Mesendoderm (in vitro differentiated cells): Measurements from ENCODE around the gene FGF12.

Source experiments
- DNase-seq: peaks from one replicate; pipeline ENCODE4 v3.0.0; 2013
- H2AK5ac ChIP-seq: 2 replicates; pipeline ENCODE4 v1.6.1; 2013; ENCODE audit warnings: low read length, inconsistent platforms
- H2BK120ac ChIP-seq: 2 replicates; pipeline ENCODE4 v1.6.1; 2013; ENCODE audit warnings: low read depth, mild to moderate bottlenecking, low read length, moderate library complexity, mixed read lengths
- H2BK15ac ChIP-seq: replicated peaks from 2 replicates; pipeline ENCODE4 v1.6.1; 2013; ENCODE audit warnings: low read depth, mild to moderate bottlenecking, moderate library complexity
- H2BK5ac ChIP-seq: 2 replicates; pipeline ENCODE4 v1.6.1; 2013; ENCODE audit warnings: low read length, inconsistent platforms
- H3K18ac ChIP-seq: 2 replicates; pipeline ENCODE4 v1.6.1; 2013; ENCODE audit warnings: mild to moderate bottlenecking, low read length, mixed read lengths
- H3K23ac ChIP-seq: one replicate; pipeline ENCODE4 v1.6.1; 2013; ENCODE audit warnings: low read length
- H3K27ac ChIP-seq: 2 replicates; pipeline ENCODE4 v1.5.1; 2013; ENCODE audit warnings: low read depth, mild to moderate bottlenecking, inconsistent platforms, low read length, moderate library complexity
- H3K27me3 ChIP-seq: 2 replicates; pipeline ENCODE4 v1.6.1; 2013; ENCODE audit warnings: low read length, control low read depth, mild to moderate bottlenecking, inconsistent platforms; ENCODE audit not compliant: insufficient read depth, poor library complexity
- H3K36me3 ChIP-seq: 2 replicates; pipeline ENCODE4 v1.6.1; 2013; ENCODE audit warnings: low read length, inconsistent platforms; ENCODE audit not compliant: control insufficient read depth, insufficient read depth
- H3K4ac ChIP-seq: one replicate; pipeline ENCODE4 v1.6.1; 2013; ENCODE audit warnings: low read depth, mild to moderate bottlenecking, low read length, moderate library complexity
- H3K4me1 ChIP-seq: 2 replicates; pipeline ENCODE4 v1.6.1; 2013; ENCODE audit warnings: low read depth, low read length, inconsistent platforms; ENCODE audit not compliant: control insufficient read depth
- H3K4me2 ChIP-seq: 2 replicates; pipeline ENCODE4 v1.6.1; 2013; ENCODE audit warnings: low read length
- H3K4me3 ChIP-seq: 2 replicates; pipeline ENCODE4 v1.5.1; 2013; ENCODE audit warnings: mild to moderate bottlenecking, low read length
- H3K56ac ChIP-seq: one replicate; pipeline ENCODE4 v1.6.1; 2013; ENCODE audit warnings: low read length
- H3K79me1 ChIP-seq: 2 replicates; pipeline ENCODE4 v1.6.1; 2013; ENCODE audit warnings: low read length, inconsistent platforms
- H3K79me2 ChIP-seq: 2 replicates; pipeline ENCODE4 v1.6.1; 2013; ENCODE audit warnings: mild to moderate bottlenecking, low read length; ENCODE audit not compliant: control insufficient read depth, insufficient read depth
- H3K9ac ChIP-seq: 2 replicates; pipeline ENCODE4 v1.6.1; 2013; ENCODE audit warnings: low read length, inconsistent platforms
- H4K5ac ChIP-seq: one replicate; pipeline ENCODE4 v1.6.1; 2013; ENCODE audit warnings: low read length
- H4K8ac ChIP-seq: one replicate; pipeline ENCODE4 v1.6.1; 2013; ENCODE audit warnings: low read depth, mild to moderate bottlenecking, control low read depth, low read length, moderate library complexity
- WGBS: extraction: QIAGEN DNeasy Blood & Tissue Kit; methylation state at CpG from one replicate; pipeline ENCODE4 v1.1.7; 2013; ENCODE audit warnings: low lambda C conversion rate, missing lambda C conversion rate; ENCODE audit not compliant: insufficient coverage; ENCODE audit errors: extremely low coverage; 5-methylcytosine and 5-hydroxymethylcytosine counted together

The FGF12 gene

GRCh38 chr3:192710366-192710765, 17.0 kb downstream of the FGF12 start:
- no peak overlapping the region for H3K27ac ChIP-seq
- no CpG with 5 or more reads among the region's 1 CpG for WGBS
- H3K4me1 ChIP-seq: no peaks in the 10 kb centered on the region
- no peak overlapping the region for H3K9ac ChIP-seq
- no peak overlapping the region for H2AK5ac ChIP-seq
- no peak overlapping the region for H4K8ac ChIP-seq
- no peak overlapping the region for H3K4me3 ChIP-seq
- H3K23ac ChIP-seq: no peak overlapping the region
- no peaks in the 10 kb centered on the region for H3K36me3 ChIP-seq
- H2BK120ac ChIP-seq: no peak overlapping the region
- no peak overlapping the region for H3K18ac ChIP-seq
- H3K79me1 ChIP-seq: no peaks in the 10 kb centered on the region
- no peak overlapping the region for H2BK15ac ChIP-seq
- no peak overlapping the region for H3K56ac ChIP-seq
- H3K27me3 ChIP-seq: no peaks in the 10 kb centered on the region
- no peak for DNase-seq
- H3K79me2 ChIP-seq: no peaks in the 10 kb centered on the region
- H4K5ac ChIP-seq: no peak overlapping the region
- no peak overlapping the region for H2BK5ac ChIP-seq
- no peak overlapping the region for H3K4me2 ChIP-seq
- H3K4ac ChIP-seq: no peak overlapping the region

GRCh38 chr3:192706272-192706671, 21.1 kb downstream of the FGF12 start:
- Histone ChIP-seq H3K4me1 (no peaks in the 10 kb centered on the region), H4K5ac (no peak overlapping the region), H3K23ac (no peak overlapping the region), H3K4me2 (no peak overlapping the region), H2BK5ac (no peak overlapping the region), H4K8ac (no peak overlapping the region), H3K4me3 (no peak overlapping the region), H3K9ac (no peak overlapping the region), H3K56ac (no peak overlapping the region), H3K36me3 (no peaks in the 10 kb centered on the region), H3K79me1 (no peaks in the 10 kb centered on the region), H2BK15ac (no peak overlapping the region), H3K4ac (no peak overlapping the region), H2AK5ac (no peak overlapping the region), H3K27ac (no peak overlapping the region), H2BK120ac (no peak overlapping the region), H3K18ac (no peak overlapping the region), H3K27me3 (no peaks in the 10 kb centered on the region), H3K79me2 (no peaks in the 10 kb centered on the region)
- 100% methylated on average over 1 of the region's 13 CpGs for WGBS
- DNase-seq: no peak

GRCh38 chr3:192700885-192701284, 26.5 kb downstream of the FGF12 start:
- Histone ChIP-seq H3K79me1 (no peaks in the 10 kb centered on the region), H3K4me3 (no peak overlapping the region), H3K4me1 (peaks cover 6% of the 10 kb centered on the region), H3K27ac (peak overlapping the region; percentile 89), H3K18ac (peak overlapping the region; percentile 90), H2AK5ac (no peak overlapping the region), H3K36me3 (no peaks in the 10 kb centered on the region), H3K27me3 (no peaks in the 10 kb centered on the region), H3K4me2 (no peak overlapping the region), H3K56ac (peak overlapping the region; percentile 17), H3K4ac (no peak overlapping the region), H2BK120ac (no peak overlapping the region), H3K23ac (no peak overlapping the region), H2BK5ac (peak overlapping the region; percentile 97), H2BK15ac (no peak overlapping the region), H3K9ac (no peak overlapping the region), H4K5ac (no peak overlapping the region), H4K8ac (no peak overlapping the region), H3K79me2 (no peaks in the 10 kb centered on the region)
- DNase-seq: peak; percentile 92

- Histone ChIP-seq H3K23ac (no peak overlapping the region), H3K79me1 (no peaks in the 10 kb centered on the region), H3K27ac (no peak overlapping the region), H3K18ac (no peak overlapping the region), H4K8ac (no peak overlapping the region), H3K4me1 (peaks cover 6% of the 10 kb centered on the region), H4K5ac (no peak overlapping the region), H3K36me3 (no peaks in the 10 kb centered on the region), H2BK5ac (no peak overlapping the region), H3K56ac (no peak overlapping the region), H3K4me3 (no peak overlapping the region), H3K4me2 (no peak overlapping the region), H3K9ac (no peak overlapping the region), H3K79me2 (no peaks in the 10 kb centered on the region), H3K4ac (peak overlapping the region; percentile 36), H2BK15ac (no peak overlapping the region), H3K27me3 (no peaks in the 10 kb centered on the region), H2BK120ac (peak overlapping the region; percentile 4), H2AK5ac (no peak overlapping the region)
- no CpG with 5 or more reads among the region's 2 CpGs for WGBS
- no peak for DNase-seq
Observed at GRCh38 chr3:192696943-192697587, 30.3 kb downstream of the FGF12 start.

- Histone ChIP-seq H3K56ac (no peak overlapping the region), H3K79me2 (no peaks in the 10 kb centered on the region), H3K27me3 (no peaks in the 10 kb centered on the region), H3K79me1 (no peaks in the 10 kb centered on the region), H3K18ac (no peak overlapping the region), H3K23ac (no peak overlapping the region), H3K36me3 (no peaks in the 10 kb centered on the region), H3K27ac (no peak overlapping the region), H2BK120ac (no peak overlapping the region), H2AK5ac (no peak overlapping the region), H4K8ac (no peak overlapping the region), H3K4me3 (no peak overlapping the region), H4K5ac (no peak overlapping the region), H3K4me2 (no peak overlapping the region), H2BK15ac (no peak overlapping the region), H2BK5ac (no peak overlapping the region), H3K9ac (no peak overlapping the region), H3K4ac (no peak overlapping the region), H3K4me1 (no peaks in the 10 kb centered on the region)
- no peak for DNase-seq
- no CpG with 5 or more reads among the region's 5 CpGs for WGBS
Observed at GRCh38 chr3:192687488-192688152, 39.7 kb downstream of the FGF12 start.

GRCh38 chr3:192685801-192686200, 41.5 kb downstream of the FGF12 start:
- Histone ChIP-seq H2BK120ac (no peak overlapping the region), H3K56ac (no peak overlapping the region), H2BK15ac (no peak overlapping the region), H3K23ac (no peak overlapping the region), H3K9ac (no peak overlapping the region), H4K5ac (no peak overlapping the region), H2AK5ac (no peak overlapping the region), H3K36me3 (no peaks in the 10 kb centered on the region), H3K79me2 (no peaks in the 10 kb centered on the region), H3K4me1 (no peaks in the 10 kb centered on the region), H4K8ac (no peak overlapping the region), H3K79me1 (no peaks in the 10 kb centered on the region), H3K18ac (no peak overlapping the region), H2BK5ac (no peak overlapping the region), H3K4me2 (no peak overlapping the region), H3K4me3 (no peak overlapping the region), H3K27me3 (no peaks in the 10 kb centered on the region), H3K4ac (no peak overlapping the region), H3K27ac (no peak overlapping the region)
- no peak for DNase-seq
- WGBS: no CpG with 5 or more reads among the region's 5 CpGs
